Measurements from ENCODE around the gene SLC39A11.
A peak's percentile ranks its signal among the peaks of the same experiment; 100 is the strongest.
"Not testable (repeated sequence)": the region's sequence is repeated elsewhere in the genome, so short reads cannot be mapped to it uniquely, and the experiment has no call there.

The SLC39A11 gene, protein sequence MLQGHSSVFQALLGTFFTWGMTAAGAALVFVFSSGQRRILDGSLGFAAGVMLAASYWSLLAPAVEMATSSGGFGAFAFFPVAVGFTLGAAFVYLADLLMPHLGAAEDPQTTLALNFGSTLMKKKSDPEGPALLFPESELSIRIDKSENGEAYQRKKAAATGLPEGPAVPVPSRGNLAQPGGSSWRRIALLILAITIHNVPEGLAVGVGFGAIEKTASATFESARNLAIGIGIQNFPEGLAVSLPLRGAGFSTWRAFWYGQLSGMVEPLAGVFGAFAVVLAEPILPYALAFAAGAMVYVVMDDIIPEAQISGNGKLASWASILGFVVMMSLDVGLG

DNA sequence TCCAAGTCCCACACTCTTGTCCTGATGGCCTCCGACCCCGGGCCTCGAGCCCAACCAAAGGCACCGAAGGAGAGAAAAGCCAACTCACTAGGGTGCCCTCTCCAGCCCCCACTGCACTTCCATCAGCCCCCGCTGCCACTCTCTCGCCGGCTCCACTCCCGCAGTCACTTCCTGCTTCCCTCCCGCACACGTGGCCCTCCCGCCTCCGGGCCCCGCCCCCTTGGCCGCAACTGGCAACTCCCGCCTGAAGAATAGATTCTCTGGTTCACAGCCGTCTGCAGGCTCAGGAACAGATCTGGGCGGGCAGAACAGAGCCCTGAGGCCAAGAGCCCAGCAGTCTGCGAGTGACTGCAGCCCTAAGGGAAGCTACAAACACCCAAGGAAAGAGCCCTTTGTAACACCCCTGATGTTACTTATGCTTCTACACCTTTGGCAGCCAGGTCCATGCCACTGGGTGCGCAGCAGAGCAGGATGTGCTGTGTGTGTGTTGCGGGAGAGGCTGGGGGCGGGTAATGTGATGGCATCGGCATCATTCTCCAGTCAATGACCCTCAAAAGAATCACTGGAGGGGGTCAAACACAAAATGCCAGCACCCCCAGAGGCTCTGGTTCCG is at the start of gene SLC39A11:
Gene SLC39A11 (minus strand): TSS at position 166 of the 613 bp plus-strand sequence. CDS start 3,924 bp downstream, outside the sequence.
- peak; percentile 96 for DNase-seq

DNA sequence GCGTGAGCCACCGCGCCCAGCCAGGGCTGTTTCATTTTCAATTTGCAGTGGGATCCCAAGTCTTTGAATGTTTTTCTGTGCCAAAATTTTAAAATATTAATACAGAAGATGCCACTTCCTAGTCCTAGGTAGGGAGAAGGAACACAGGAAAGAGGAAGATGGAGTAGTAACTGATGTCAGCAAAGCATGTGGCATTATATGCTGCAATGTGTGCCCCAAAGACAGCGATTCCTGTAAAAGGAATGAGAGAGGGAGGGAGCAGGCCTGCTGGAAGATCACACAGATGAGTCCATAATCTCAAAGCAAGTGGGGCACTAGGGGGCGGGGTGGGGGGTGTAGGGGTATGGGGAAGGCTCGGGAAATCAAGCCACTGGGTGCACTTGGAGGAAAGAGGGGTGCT is 48.9 kb upstream of the SLC39A11 start:
- no peak for DNase-seq

DNA sequence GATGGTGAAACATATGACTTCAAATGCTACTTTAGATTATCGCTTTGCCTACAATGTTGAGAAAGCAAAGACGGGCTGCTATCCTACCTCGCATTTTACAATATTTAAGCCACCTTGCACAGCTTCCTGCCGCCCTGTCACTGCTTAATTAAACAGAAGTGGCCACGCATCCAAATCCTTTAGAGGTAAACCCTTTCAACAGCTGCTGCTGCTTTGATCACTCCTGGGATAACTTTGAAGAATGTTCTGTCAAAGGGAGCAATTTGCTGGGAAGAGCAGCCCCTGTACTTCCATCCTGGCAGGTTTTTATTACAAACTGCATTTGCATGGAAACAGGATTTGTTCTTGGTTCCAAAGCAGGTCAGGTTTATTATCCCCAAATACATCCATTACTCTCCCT is 48.1 kb upstream of the SLC39A11 start:
- no peak for DNase-seq

DNA sequence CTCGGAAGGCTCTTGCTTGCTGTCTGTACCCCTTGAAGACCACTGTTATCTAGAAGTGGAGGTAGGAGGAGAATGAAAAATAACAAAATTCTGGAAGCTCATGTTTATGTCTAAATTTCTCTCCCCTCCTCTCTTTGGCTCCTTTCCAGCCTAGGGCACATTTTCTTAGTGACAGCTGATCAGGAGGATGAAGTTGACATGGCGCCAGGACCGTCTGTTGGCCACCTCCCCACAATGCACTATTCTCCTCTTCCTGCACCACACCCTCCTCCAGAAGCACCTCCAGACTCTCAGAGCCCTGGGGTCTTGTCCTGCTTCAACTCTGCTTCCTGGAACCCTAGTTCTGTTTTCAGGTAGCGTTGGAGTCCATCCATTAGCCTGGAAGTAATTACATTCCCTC is 46.8 kb upstream of the SLC39A11 start:
- DNase-seq = no peak

GRCh38 chr17:73138541-73139138 is 46.2 kb upstream of the SLC39A11 start:
- no peak for DNase-seq

- peak; percentile 54 for DNase-seq
Measured at GRCh38 chr17:73137376-73137775, 44.9 kb upstream of the SLC39A11 start.

DNA sequence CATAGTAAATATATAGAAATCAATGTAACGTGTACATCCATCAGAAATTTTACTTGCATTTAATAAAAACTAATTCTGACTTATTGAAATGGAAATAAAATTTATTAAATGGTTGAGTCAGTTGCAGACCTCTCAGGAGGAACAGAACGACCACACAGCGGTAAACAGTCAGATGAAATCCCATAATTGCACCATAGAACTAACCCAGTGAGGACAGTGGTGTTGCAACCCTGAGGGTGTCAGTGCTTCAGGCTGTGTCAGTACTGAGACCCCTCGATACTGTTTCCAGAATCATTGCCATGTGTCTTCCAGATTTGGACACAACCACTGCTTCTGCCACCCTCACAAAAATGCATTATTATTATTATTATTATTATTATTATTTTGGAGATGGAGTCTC is 43.3 kb upstream of the SLC39A11 start:
- no peak for DNase-seq

DNA sequence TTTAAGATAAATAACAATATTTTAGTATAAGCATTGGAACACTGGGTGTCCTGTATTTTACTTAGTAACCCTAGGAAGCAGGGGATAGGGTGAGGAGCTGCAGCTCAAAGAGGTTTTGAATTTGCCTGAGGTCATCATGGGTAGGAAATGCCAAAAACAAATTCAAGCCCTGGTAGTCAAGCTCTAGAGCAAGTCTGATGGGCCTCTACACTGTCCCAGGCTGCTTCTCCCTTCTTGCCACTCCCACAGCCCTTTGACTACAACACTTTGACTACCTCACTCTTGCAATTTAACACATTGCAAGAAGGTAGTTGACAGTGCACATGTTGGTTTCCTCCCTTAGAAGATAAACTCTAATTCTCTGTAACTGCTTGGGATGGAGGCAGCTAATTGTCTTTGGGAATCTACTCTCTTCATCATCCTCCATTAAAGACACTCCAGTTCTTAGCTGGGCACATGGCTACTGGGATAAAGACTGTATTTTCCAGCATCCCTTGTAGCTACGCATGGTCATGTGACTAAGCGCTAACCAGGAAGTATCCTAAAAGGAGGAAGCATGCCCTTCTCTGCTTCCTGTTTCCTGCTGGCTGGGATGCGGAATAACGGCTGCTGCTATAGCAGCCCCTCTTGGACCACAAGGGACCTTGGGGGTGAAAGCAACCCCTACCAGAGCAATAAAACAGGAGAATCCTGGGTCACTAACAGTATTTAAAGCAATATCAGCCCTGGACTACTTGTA is 41.6 kb upstream of the SLC39A11 start:
- no peak for DNase-seq

GRCh38 chr17:73132085-73132492 is 39.6 kb upstream of the SLC39A11 start:
- no peak for DNase-seq

GRCh38 chr17:73131439-73131838 is 39.0 kb upstream of the SLC39A11 start:
- DNase-seq = not testable (repeated sequence)

- no peak for DNase-seq
Measured at GRCh38 chr17:73130977-73131376, 38.5 kb upstream of the SLC39A11 start.

- DNase-seq = no peak
Measured at GRCh38 chr17:73128496-73128895, 36.0 kb upstream of the SLC39A11 start.

DNA sequence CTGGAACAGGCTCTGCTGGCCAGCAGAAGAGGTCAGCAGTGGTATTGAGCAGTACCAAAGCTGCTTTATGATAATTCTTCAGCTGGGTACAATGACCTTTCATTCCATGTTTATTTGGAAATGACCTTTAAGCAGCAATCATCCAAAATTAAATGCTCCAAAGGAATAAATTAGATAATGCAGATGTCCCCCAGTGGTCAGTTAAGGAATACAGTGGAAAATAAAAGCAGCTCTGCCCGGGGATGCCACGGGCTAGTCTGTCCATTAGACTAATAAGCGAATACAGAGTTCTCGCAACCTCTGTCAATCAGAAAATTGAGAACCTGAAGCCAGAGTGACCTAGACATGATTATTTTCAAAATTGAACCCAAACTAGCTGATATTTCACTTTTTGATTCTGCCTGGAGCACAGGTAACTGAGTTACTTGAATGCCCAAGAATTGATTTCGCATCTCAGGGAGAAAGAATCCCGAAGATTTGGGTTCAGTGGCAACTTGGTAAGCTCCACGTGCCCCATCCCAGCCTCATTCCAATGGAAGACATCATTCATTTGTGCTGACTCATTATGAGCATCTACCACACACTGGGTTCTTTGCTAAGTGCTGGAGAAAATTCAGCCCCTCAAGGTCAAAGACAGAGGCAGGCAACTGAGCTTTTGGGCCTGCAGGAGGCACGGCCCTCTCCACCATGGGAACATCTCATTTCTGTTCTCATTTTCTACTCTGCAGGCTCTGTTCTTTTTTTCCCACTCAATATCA is 34.4 kb upstream of the SLC39A11 start:
- DNase-seq = no peak

GRCh38 chr17:73123606-73124320 is 31.3 kb upstream of the SLC39A11 start:
- DNase-seq = no peak

GRCh38 chr17:73122953-73123605 is 30.6 kb upstream of the SLC39A11 start:
- DNase-seq = no peak

- no peak for DNase-seq
Measured at GRCh38 chr17:73121506-73121905, 29.0 kb upstream of the SLC39A11 start.

- no peak for DNase-seq
Measured at GRCh38 chr17:73119631-73120030, 27.1 kb upstream of the SLC39A11 start.

GRCh38 chr17:73118951-73119391 is 26.5 kb upstream of the SLC39A11 start:
- no peak for DNase-seq

DNA sequence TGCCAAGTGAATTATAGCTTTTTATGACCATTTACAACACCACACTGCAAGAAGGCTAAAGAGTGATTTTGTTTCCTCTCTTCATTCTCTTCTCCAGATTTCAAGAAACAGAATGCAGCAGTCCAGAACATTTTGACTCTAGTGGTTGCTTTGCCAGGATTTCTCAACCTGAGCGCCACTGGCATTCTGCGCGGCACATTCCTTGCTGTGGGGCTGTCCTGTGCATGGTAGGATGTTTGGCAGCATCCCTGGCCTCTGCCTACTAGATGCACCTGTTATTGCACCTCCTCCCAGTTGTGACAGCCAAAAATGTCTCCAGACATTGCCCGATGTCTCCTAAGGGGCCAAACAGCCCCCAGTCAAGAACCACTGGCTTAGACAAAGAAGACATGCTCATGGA is 25.7 kb upstream of the SLC39A11 start:
- DNase-seq = no peak

GRCh38 chr17:73112246-73112645 is 19.8 kb upstream of the SLC39A11 start:
- no peak for DNase-seq

- DNase-seq = no peak
Measured at GRCh38 chr17:73111386-73111785, 18.9 kb upstream of the SLC39A11 start.
